ENCODE results near the gene ABL1. TPM values are rescaled to one million over a fixed set of nuclear protein-coding genes. Genes with fewer than 3 reads are reported as not detected.

The ABL1 gene
- total RNA-seq, 1 donor from 2014 or later, result 52.1 TPM

- H3K27me3 ChIP-seq, result no peaks in the 10 kb centered on the region
- no peak for TF ChIP-seq CTCF (IDR thresholded peaks at IDR 0.05)
- intact Hi-C loops (cut with DNase I), result no loop called here
- peak overlapping the region; percentile 24 for H3K27ac ChIP-seq
- no peak for DNase-seq
- peaks cover 23% of the 10 kb centered on the region for H3K4me1 ChIP-seq
- no peak for ATAC-seq
- no peak overlapping the region for H3K4me3 ChIP-seq
- peaks cover 46% of the 10 kb centered on the region for H3K36me3 ChIP-seq
- H3K9me3 ChIP-seq, result no peaks in the 10 kb centered on the region
Observed at GRCh38 chr9:130857864-130858738, 23.0 kb downstream of the ABL1 start.

- H3K36me3 ChIP-seq, result peaks cover 54% of the 10 kb centered on the region
- no peak overlapping the region for H3K4me3 ChIP-seq
- no peaks in the 10 kb centered on the region for H3K27me3 ChIP-seq
- no peak for TF ChIP-seq CTCF (IDR thresholded peaks at IDR 0.05)
- no peaks in the 10 kb centered on the region for H3K9me3 ChIP-seq
- H3K27ac ChIP-seq, result peak overlapping the region; percentile 24
- no peak for ATAC-seq
- intact Hi-C loops (cut with DNase I), result no loop called here
- DNase-seq, result no peak
- peaks cover 29% of the 10 kb centered on the region for H3K4me1 ChIP-seq
Observed at GRCh38 chr9:130858739-130859705, 24.0 kb downstream of the ABL1 start.

- DNase-seq (peak; percentile 87), ATAC-seq (peak; percentile 95)
- no peaks in the 10 kb centered on the region for H3K9me3 ChIP-seq
- intact Hi-C loops (cut with DNase I), result loop anchor here (10.0 kb wide), 1 partner anchor 96 kb away; no protein-coding TSS in a partner anchor
- H3K4me1 ChIP-seq, result peaks cover 29% of the 10 kb centered on the region
- peak; percentile 39 for TF ChIP-seq CTCF (IDR thresholded peaks at IDR 0.05)
- H3K4me3 ChIP-seq, result no peak overlapping the region
- H3K27me3 ChIP-seq, result no peaks in the 10 kb centered on the region
- H3K27ac ChIP-seq, result peak overlapping the region; percentile 65
- peaks cover 54% of the 10 kb centered on the region for H3K36me3 ChIP-seq
Observed at GRCh38 chr9:130860458-130861316, 25.6 kb downstream of the ABL1 start.

- DNase-seq, result no peak
- Histone ChIP-seq H3K27ac (peak overlapping the region; percentile 30), H3K36me3 (peaks cover 46% of the 10 kb centered on the region), H3K4me1 (peaks cover 29% of the 10 kb centered on the region), H3K4me3 (no peak overlapping the region), H3K27me3 (no peaks in the 10 kb centered on the region), H3K9me3 (no peaks in the 10 kb centered on the region)
- TF ChIP-seq CTCF (IDR thresholded peaks at IDR 0.05), result no peak
- ATAC-seq, result no peak
- intact Hi-C loops (cut with DNase I), result loop anchor here (10.0 kb wide), 1 partner anchor 97 kb away; no protein-coding TSS in a partner anchor
Observed at GRCh38 chr9:130861372-130862180, 26.5 kb downstream of the ABL1 start.
